Neural cell (in vitro differentiated cells): ENCODE measurements around the gene TSPAN32. TPM values are rescaled to one million over a fixed set of nuclear protein-coding genes. Genes with fewer than 3 reads are reported as not detected.

ENCODE experiments used
- H2AFZ ChIP-seq: fragments of 200-600, 300-800 bp; sonication (generic), shearing (Covaris generic); 2 replicates; pipeline ENCODE4 v1.6.0; 2014; ENCODE audit warnings: low read depth, mild to moderate bottlenecking, antibody characterized with exemption, low read length, moderate library complexity
- H3F3A ChIP-seq: fragments of 200-600 bp; shearing (Covaris generic); 2 replicates; pipeline ENCODE4 v1.6.1; 2016; ENCODE audit warnings: mild to moderate bottlenecking, moderate library complexity, mixed read lengths, antibody characterized with exemption, low read length; ENCODE audit not compliant: insufficient read depth, poor library complexity, severe bottlenecking
- H3K27ac ChIP-seq: fragments of 200-600, 300-800 bp; sonication (generic), shearing (Covaris generic); 2 replicates; pipeline ENCODE4 v1.5.1; 2014; ENCODE audit warnings: mild to moderate bottlenecking, low read length, moderate library complexity
- H3K27me3 ChIP-seq: fragments of 300-800, 200-600 bp; sonication (generic), shearing (Covaris generic); 2 replicates; pipeline ENCODE4 v1.6.0; 2014; ENCODE audit warnings: mild to moderate bottlenecking, low read depth, low read length, moderate library complexity; ENCODE audit not compliant: insufficient read depth
- H3K36me3 ChIP-seq: fragments of 300-800, 200-600 bp; sonication (generic), shearing (Covaris generic); 2 replicates; pipeline ENCODE4 v1.5.1; 2014; ENCODE audit warnings: mild to moderate bottlenecking, antibody characterized with exemption, low read length, moderate library complexity; ENCODE audit not compliant: insufficient read depth
- H3K4me2 ChIP-seq: fragments of 300-800, 200-600 bp; sonication (generic), shearing (Covaris generic); 2 replicates; pipeline ENCODE4 v1.6.0; 2014; ENCODE audit warnings: mild to moderate bottlenecking, low read length
- H3K4me3 ChIP-seq: fragments of 300-800, 200-600 bp; sonication (generic), shearing (Covaris generic); 2 replicates; pipeline ENCODE4 v1.5.1; 2014; ENCODE audit warnings: mild to moderate bottlenecking, low read length, moderate library complexity
- H3K79me2 ChIP-seq: fragments of 200-600 bp; shearing (Covaris generic); replicated peaks from 2 replicates; pipeline ENCODE4 v1.6.0; 2014; ENCODE audit warnings: mild to moderate bottlenecking, low read length, moderate library complexity; ENCODE audit not compliant: insufficient read depth
- H3K9ac ChIP-seq: fragments of 300-800, 200-600 bp; sonication (generic), shearing (Covaris generic); 2 replicates; pipeline ENCODE4 v1.6.1; 2016; ENCODE audit warnings: mild to moderate bottlenecking, low read length, mixed read lengths
- H3K9me2 ChIP-seq: fragments of 200-600 bp; shearing (Covaris generic); 2 replicates; pipeline ENCODE4 v1.6.1; 2016; ENCODE audit warnings: mild to moderate bottlenecking, low read length, mixed read lengths; ENCODE audit not compliant: insufficient read depth
- H3K9me3 ChIP-seq: fragments of 200-600, 300-800 bp; sonication (generic), shearing (Covaris generic); 2 replicates; pipeline ENCODE4 v1.6.1; 2016; ENCODE audit warnings: mild to moderate bottlenecking, mixed run types, low read length, moderate library complexity, mixed read lengths
- H4K20me1 ChIP-seq: fragments of 200-600 bp; shearing (Covaris generic); 2 replicates; pipeline ENCODE4 v1.6.1; 2016; ENCODE audit warnings: mild to moderate bottlenecking, mixed run types; ENCODE audit not compliant: insufficient read depth
- EP300 ChIP-seq: fragments of 450-650 bp; conservative IDR thresholded peaks from 2 replicates; pipeline ENCODE4 v1.6.1; 2014; ENCODE audit warnings: antibody characterized with exemption, mild to moderate bottlenecking, moderate library complexity; ENCODE audit not compliant: poor library complexity, severe bottlenecking
- EZH2 ChIP-seq: fragments of 200-600, 300-800 bp; shearing (Covaris generic), sonication (generic); IDR thresholded peaks from 2 replicates; pipeline ENCODE4 v1.6.1; 2014; ENCODE audit warnings: antibody characterized with exemption, low read length, borderline replicate concordance, mild to moderate bottlenecking; ENCODE audit not compliant: insufficient read depth, poor library complexity, severe bottlenecking
- MXI1 ChIP-seq: fragments of 450-650 bp; conservative IDR thresholded peaks from 2 replicates; pipeline ENCODE4 v1.6.1; 2014; ENCODE audit warnings: antibody characterized with exemption, mild to moderate bottlenecking; ENCODE audit not compliant: poor library complexity, severe bottlenecking
- POLR2AphosphoS5 ChIP-seq: IDR thresholded peaks from 2 replicates; pipeline ENCODE4 v1.6.1; 2012
- RAD21 ChIP-seq: fragments of 450-650 bp; conservative IDR thresholded peaks from 2 replicates; pipeline ENCODE4 v1.6.1; 2014; ENCODE audit warnings: antibody characterized with exemption, mild to moderate bottlenecking, moderate library complexity
- SMC3 ChIP-seq: fragments of 450-650 bp; conservative IDR thresholded peaks from 2 replicates; pipeline ENCODE4 v1.6.1; 2014; ENCODE audit warnings: antibody characterized with exemption, mild to moderate bottlenecking, moderate library complexity; ENCODE audit not compliant: poor library complexity
- TAF1 ChIP-seq: IDR thresholded peaks from 2 replicates; pipeline ENCODE4 v1.6.1; 2012; ENCODE audit warnings: low read depth
- polyA plus RNA-seq: library from polyadenylated mRNA; depleted of rRNA; stranded (reverse); fragments of >200 nt; gene quantifications from 2 replicates; pipeline ENCODE4 v1.2.3, GENCODE V29; 2014
- TF ChIP-seq, protein P1 (sequence below): IDR thresholded peaks from 2 replicates; pipeline ENCODE4 v1.6.1; 2012; ENCODE audit warnings: borderline replicate concordance
- TF ChIP-seq, protein P2 (sequence below): fragments of 450-650 bp; IDR thresholded peaks from 2 replicates; pipeline ENCODE4 v1.5.1; 2014; ENCODE audit warnings: antibody characterized with exemption, mild to moderate bottlenecking, moderate library complexity; ENCODE audit not compliant: poor library complexity, severe bottlenecking

The TSPAN32 gene
- polyA plus RNA-seq, 1 donor from 2014 or later, result not detected

DNA sequence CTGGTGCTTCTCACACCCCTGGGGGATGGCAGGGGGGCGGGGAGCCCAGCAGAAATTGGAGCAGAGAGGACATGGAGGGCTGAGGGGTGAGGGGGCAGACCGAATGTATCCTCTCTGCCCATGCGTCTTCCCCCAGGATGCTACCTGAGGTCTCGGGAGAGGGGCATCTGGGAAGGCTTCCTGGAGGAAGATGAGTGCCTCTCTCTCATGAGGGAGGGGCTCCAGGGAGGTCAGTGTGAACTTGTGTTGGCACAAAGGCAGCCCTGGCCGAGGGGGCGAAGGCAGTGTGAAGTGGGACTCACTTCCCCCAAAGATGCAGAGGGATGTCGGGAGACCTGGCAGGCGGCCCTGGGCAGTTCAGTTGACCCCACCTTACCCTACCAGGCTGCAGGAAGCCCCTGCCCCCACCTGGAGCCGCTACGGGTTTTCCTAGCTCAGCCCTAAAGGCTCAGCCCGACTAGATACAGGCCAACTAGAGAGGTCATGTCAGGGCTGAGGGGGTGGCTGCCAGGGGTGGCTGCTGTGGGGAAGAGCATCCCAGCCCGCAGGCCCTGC is 41.8 kb upstream of the TSPAN32 start:
- H3K9me2 ChIP-seq, result no peaks in the 10 kb centered on the region
- no peaks in the 10 kb centered on the region for H3K36me3 ChIP-seq
- no peak overlapping the region for H3K4me2 ChIP-seq
- no peaks in the 10 kb centered on the region for H3K27me3 ChIP-seq
- TF ChIP-seq POLR2AphosphoS5, result no peak
- TF ChIP-seq, protein P1, sequence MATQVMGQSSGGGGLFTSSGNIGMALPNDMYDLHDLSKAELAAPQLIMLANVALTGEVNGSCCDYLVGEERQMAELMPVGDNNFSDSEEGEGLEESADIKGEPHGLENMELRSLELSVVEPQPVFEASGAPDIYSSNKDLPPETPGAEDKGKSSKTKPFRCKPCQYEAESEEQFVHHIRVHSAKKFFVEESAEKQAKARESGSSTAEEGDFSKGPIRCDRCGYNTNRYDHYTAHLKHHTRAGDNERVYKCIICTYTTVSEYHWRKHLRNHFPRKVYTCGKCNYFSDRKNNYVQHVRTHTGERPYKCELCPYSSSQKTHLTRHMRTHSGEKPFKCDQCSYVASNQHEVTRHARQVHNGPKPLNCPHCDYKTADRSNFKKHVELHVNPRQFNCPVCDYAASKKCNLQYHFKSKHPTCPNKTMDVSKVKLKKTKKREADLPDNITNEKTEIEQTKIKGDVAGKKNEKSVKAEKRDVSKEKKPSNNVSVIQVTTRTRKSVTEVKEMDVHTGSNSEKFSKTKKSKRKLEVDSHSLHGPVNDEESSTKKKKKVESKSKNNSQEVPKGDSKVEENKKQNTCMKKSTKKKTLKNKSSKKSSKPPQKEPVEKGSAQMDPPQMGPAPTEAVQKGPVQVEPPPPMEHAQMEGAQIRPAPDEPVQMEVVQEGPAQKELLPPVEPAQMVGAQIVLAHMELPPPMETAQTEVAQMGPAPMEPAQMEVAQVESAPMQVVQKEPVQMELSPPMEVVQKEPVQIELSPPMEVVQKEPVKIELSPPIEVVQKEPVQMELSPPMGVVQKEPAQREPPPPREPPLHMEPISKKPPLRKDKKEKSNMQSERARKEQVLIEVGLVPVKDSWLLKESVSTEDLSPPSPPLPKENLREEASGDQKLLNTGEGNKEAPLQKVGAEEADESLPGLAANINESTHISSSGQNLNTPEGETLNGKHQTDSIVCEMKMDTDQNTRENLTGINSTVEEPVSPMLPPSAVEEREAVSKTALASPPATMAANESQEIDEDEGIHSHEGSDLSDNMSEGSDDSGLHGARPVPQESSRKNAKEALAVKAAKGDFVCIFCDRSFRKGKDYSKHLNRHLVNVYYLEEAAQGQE, result no peak
- TF ChIP-seq EP300, result no peak
- no peak for TF ChIP-seq MXI1
- no peak for TF ChIP-seq RAD21
- TF ChIP-seq, protein P2, sequence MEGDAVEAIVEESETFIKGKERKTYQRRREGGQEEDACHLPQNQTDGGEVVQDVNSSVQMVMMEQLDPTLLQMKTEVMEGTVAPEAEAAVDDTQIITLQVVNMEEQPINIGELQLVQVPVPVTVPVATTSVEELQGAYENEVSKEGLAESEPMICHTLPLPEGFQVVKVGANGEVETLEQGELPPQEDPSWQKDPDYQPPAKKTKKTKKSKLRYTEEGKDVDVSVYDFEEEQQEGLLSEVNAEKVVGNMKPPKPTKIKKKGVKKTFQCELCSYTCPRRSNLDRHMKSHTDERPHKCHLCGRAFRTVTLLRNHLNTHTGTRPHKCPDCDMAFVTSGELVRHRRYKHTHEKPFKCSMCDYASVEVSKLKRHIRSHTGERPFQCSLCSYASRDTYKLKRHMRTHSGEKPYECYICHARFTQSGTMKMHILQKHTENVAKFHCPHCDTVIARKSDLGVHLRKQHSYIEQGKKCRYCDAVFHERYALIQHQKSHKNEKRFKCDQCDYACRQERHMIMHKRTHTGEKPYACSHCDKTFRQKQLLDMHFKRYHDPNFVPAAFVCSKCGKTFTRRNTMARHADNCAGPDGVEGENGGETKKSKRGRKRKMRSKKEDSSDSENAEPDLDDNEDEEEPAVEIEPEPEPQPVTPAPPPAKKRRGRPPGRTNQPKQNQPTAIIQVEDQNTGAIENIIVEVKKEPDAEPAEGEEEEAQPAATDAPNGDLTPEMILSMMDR, result no peak
- no peak for TF ChIP-seq EZH2
- no peak for TF ChIP-seq TAF1
- no peak for TF ChIP-seq SMC3
- no peaks in the 10 kb centered on the region for H3F3A ChIP-seq
- H3K9ac ChIP-seq, result no peak overlapping the region
- H4K20me1 ChIP-seq, result no peaks in the 10 kb centered on the region
- no peaks in the 10 kb centered on the region for H3K9me3 ChIP-seq
- no peak overlapping the region for H3K27ac ChIP-seq
- H3K79me2 ChIP-seq, result no peaks in the 10 kb centered on the region
- H2AFZ ChIP-seq, result no peak overlapping the region
- no peak overlapping the region for H3K4me3 ChIP-seq

DNA sequence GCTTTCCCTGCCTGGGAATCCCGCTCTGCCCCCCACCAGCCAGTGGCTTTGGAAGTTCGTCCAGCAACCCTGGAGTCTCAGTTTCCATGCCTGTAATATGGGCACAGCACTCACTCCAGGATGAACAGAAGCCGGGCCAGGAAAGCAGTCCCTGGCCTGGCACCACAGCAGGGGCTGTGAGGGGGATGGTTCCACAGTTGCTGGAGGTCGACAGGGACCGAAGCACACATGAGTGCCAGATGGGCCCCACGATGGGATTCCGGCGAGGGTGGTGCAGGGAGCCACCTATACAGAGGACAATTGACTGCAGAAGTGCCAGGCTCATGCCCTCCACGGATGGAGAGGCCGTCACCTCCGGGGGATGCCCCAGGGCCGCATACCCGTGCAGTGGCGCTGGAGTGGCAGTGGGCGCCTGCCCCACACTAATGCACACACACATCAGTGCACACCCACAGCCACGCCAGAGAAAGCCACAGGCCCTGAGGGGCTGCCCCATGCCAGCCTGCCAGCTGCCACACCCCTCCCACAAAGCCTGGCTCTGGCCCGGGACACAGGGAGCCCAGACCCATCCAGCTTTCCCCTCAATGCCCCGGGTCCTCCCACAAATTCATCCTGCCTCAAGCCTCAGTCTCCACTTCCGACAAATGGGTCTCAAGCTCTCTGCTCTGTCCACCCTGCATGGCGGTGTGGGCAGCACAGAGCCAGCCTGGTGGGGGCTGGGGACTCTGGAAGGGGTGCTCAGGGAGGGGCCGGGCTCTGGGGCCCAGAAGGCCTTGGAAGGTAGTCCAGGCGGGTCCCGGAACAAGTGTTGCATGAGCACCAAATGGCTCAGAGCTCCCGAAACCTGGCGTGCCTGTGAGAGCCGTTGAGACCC is 41.1 kb upstream of the TSPAN32 start:
- TF ChIP-seq TAF1 (no peak), MXI1 (no peak), RAD21 (no peak), POLR2AphosphoS5 (no peak), EZH2 (no peak), EP300 (no peak)
- TF ChIP-seq, protein P2, result no peak
- TF ChIP-seq, protein P1, result no peak
- Histone ChIP-seq H3K27me3 (no peaks in the 10 kb centered on the region), H3K9ac (no peak overlapping the region), H3K4me2 (no peak overlapping the region), H4K20me1 (no peaks in the 10 kb centered on the region), H2AFZ (no peak overlapping the region), H3K4me3 (no peak overlapping the region), H3K27ac (no peak overlapping the region), H3F3A (no peaks in the 10 kb centered on the region), H3K36me3 (no peaks in the 10 kb centered on the region), H3K79me2 (no peaks in the 10 kb centered on the region), H3K9me3 (no peaks in the 10 kb centered on the region), H3K9me2 (no peaks in the 10 kb centered on the region)
